Left lung (tissue), 10 donors: Measurements from ENCODE around the gene SLC35G2. TPM values are rescaled to one million over a fixed set of nuclear protein-coding genes. Genes with fewer than 3 reads are reported as not detected.
"Not testable (repeated sequence)": the region's sequence is repeated elsewhere in the genome, so short reads cannot be mapped to it uniquely, and the experiment has no call there.

Source experiments
- ATAC-seq: fragments of 200-7000 bp; cut with Tn5 transposase; one replicate; pipeline ENCODE4 v1.9.1; 2020; ENCODE audit warnings: moderate library complexity
- DNase-seq, 4 donors: peaks; one replicate each; pipeline ENCODE4 v3.0.0-alpha.2; 2013 to 2020
- H3K27ac ChIP-seq, 2 donors: fragments of 200-600 bp; sonication (generic) in 1 of 2; one replicate each; pipeline versions ENCODE4 v1.5.0 to v1.8.0; 2020 to 2021
- H3K27me3 ChIP-seq, 2 donors: fragments of 200-600 bp; sonication (generic) in 1 of 2; one replicate each; pipeline versions ENCODE4 v1.5.0 to v1.8.0; 2020 to 2021
- H3K36me3 ChIP-seq, 2 donors: fragments of 200-600 bp; sonication (generic) in 1 of 2; one replicate each; pipeline versions ENCODE4 v1.5.0 to v1.8.0; 2020 to 2021
- H3K4me1 ChIP-seq, 2 donors: fragments of 200-600 bp; one replicate each; pipeline ENCODE4 v1.8.0; 2021
- H3K4me3 ChIP-seq, 2 donors: fragments of 200-600 bp; sonication (generic) in 1 of 2; one replicate each; pipeline versions ENCODE4 v1.5.0 to v1.8.0; 2020 to 2021; ENCODE audit warnings: mild to moderate bottlenecking in 1 of 2
- H3K9me3 ChIP-seq, 2 donors: fragments of 200-600 bp; sonication (generic) in 1 of 2; one replicate each; pipeline versions ENCODE4 v1.5.0 to v1.8.0; 2020 to 2021
- intact Hi-C, 2 donors: fragments of 100-400 bp; cut with DNase I; formaldehyde crosslinking; loops; one replicate each; pipeline versions ENCODE4 v1.11.2 to v1.14.2; 2022
- polyA plus RNA-seq, 6 donors: library from polyadenylated mRNA; unstranded; fragments of 120-200 nt; gene quantifications; one replicate each; pipeline ENCODE4 v1.2.1, GENCODE V29; 2013; ENCODE audit not compliant: insufficient read length in 6 of 6
- total RNA-seq, 2 donors: library from RNA; stranded (reverse); fragmentation: NEBNext Ultra II Directional; extraction: Animal tissue kit (Norgen Biotek cat#: 25700); gene quantifications; one replicate each; pipeline ENCODE4 v1.2.1, GENCODE V29; 2021
- TF ChIP-seq, protein P1 (sequence below), 2 donors: fragments of 200-600 bp; sonication (generic) in 1 of 2; IDR thresholded peaks; one replicate each; pipeline versions ENCODE4 v1.5.0 to v1.8.0; 2021; ENCODE audit warnings: antibody characterized with exemption in 2 of 2
- donor health status: DM: no; HTN: yes; CAD: no.
- donor health status: DM: no; HTN: no; CAD: no.

The SLC35G2 gene
- total and polyA plus RNA-seq, 8 donors, result 4.1 to 5.9 (median 4.9) TPM

DNA sequence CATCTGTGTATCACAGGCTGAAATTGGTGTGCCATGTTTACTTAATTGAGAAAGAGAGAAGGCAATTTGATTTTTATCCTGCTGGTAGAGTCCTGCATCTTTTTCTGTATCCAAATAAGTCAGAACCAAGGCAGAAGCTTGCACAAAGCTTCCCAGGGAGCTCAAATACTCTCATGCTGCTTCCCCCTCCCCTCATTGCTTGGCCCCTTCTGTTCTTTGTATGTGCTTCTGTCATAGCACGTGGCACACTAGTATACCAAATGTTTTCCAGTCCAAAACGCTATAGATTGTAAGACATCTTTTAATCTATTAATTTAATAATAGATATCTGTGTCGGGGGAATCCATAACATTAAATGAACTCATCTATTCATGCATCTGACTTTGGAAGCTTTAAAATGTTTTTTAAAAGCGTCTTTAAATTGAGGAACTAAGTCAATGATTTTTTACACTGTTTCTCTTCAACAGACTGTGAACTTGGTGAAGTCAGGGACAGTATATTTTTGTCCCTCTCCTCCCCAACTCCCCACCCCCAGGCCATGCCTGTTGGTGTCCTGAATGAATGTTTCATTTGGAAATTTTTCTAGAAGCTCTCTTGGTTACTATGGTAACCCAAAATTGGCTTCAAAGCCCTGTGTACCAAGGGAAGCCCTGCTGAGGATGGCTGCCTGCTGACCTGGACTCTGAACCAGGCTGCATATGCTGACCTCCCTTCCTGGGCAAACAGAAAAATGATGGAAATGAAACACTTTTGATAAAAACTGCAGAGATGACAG lies 26.2 kb upstream of the SLC35G2 start:
- H3K4me1 ChIP-seq, result peaks cover 0 to under 1% of the 10 kb centered on the region in 2 donors
- DNase-seq, result no peak
- H3K27ac ChIP-seq, result no peak overlapping the region
- TF ChIP-seq, protein P1, sequence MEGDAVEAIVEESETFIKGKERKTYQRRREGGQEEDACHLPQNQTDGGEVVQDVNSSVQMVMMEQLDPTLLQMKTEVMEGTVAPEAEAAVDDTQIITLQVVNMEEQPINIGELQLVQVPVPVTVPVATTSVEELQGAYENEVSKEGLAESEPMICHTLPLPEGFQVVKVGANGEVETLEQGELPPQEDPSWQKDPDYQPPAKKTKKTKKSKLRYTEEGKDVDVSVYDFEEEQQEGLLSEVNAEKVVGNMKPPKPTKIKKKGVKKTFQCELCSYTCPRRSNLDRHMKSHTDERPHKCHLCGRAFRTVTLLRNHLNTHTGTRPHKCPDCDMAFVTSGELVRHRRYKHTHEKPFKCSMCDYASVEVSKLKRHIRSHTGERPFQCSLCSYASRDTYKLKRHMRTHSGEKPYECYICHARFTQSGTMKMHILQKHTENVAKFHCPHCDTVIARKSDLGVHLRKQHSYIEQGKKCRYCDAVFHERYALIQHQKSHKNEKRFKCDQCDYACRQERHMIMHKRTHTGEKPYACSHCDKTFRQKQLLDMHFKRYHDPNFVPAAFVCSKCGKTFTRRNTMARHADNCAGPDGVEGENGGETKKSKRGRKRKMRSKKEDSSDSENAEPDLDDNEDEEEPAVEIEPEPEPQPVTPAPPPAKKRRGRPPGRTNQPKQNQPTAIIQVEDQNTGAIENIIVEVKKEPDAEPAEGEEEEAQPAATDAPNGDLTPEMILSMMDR (IDR thresholded peaks at IDR 0.05), result no peak
- no peak overlapping the region for H3K4me3 ChIP-seq
- H3K36me3 ChIP-seq, result no peaks in the 10 kb centered on the region
- no peaks in the 10 kb centered on the region for H3K27me3 ChIP-seq
- intact Hi-C loops, result no loop called here
- H3K9me3 ChIP-seq, result no peaks in the 10 kb centered on the region
- no peak for ATAC-seq

DNA sequence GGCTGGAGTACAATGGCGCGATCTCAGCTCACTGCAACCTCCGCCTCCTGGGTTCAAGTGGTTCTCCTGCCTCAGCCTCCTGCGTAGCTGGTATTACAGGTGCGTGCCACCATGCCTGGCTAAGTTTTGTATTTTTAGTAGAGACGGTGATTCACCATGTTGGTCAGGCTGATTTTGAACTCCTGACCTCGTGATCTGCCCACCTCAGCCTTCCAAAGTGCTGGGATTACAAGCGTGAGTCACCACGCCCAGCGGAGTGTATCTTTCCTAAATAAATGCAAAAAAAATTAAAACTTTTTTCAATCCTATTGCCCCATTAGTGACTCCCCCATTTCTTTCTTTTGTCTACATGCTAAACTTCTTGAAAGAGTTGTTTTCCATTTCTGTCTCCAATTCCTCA lies 17.8 kb upstream of the SLC35G2 start:
- peaks cover 0 to 11% of the 10 kb centered on the region in 2 donors for H3K4me1 ChIP-seq
- DNase-seq, H3K4me3 ChIP-seq, intact Hi-C loops, H3K36me3 ChIP-seq, H3K27me3 ChIP-seq, H3K9me3 ChIP-seq, H3K27ac ChIP-seq, ATAC-seq: not testable (repeated sequence)

DNA sequence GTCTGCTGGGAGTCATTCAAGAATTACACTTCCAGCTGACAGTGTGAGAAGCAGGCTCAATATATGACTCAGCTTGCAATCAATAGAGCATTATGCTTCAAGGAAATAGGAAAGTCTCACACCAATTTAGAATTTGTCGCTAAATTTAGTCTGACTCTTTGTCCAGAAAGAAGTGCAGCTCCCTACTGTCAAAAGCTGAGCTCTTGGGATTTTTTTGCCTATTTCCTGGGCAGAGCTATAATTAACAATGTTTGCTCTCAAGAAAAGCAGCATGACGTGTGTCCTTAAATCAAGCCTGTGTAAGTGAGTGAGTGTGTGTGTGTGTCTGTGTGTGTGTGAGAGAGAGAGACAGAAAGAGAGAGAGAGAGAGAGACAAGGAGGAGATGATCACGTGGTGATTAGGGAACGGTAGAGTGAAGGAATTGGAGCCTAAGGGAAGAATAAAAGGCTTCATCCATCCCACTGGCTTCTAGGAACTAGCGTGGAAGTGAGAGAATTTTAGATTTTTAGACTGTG lies 16.4 kb upstream of the SLC35G2 start:
- intact Hi-C loops, result no loop called here
- H3K27ac ChIP-seq, result peak overlapping the region in 1 of 2 donors; percentile 10
- H3K4me3 ChIP-seq, result no peak overlapping the region
- TF ChIP-seq, protein P1 (IDR thresholded peaks at IDR 0.05), result no peak
- no peaks in the 10 kb centered on the region for H3K27me3 ChIP-seq
- no peaks in the 10 kb centered on the region for H3K36me3 ChIP-seq
- no peak for DNase-seq
- peaks cover 0 to 11% of the 10 kb centered on the region in 2 donors for H3K4me1 ChIP-seq
- H3K9me3 ChIP-seq, result no peaks in the 10 kb centered on the region
- ATAC-seq, result peak; percentile 89

DNA sequence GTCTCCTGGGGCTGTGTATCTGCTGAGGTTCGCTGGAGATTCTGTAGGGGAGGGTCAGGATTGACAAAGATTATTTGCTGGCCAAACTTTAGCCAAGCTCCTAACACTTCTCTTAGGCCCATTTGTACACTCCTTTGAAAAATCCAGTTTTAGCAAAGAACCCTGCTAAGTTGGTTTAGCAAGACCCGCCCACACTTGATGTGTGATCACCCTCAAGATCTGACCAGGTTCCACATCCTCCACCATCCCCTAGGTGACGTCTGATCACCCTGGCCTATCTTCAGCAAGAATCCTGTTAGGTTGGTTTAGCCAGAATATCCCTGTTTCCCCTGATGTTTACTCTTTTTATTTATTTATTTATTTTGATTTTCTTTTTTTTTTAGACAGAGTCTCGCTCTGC lies 14.8 kb upstream of the SLC35G2 start:
- no peak overlapping the region for H3K4me3 ChIP-seq
- DNase-seq (no peak), ATAC-seq (no peak)
- no peaks in the 10 kb centered on the region for H3K36me3 ChIP-seq
- no peak overlapping the region for H3K27ac ChIP-seq
- TF ChIP-seq, protein P1 (IDR thresholded peaks at IDR 0.05), result no peak
- H3K4me1 ChIP-seq, result peaks cover 0 to 11% of the 10 kb centered on the region in 2 donors
- no peaks in the 10 kb centered on the region for H3K27me3 ChIP-seq
- intact Hi-C loops, result no loop called here
- no peaks in the 10 kb centered on the region for H3K9me3 ChIP-seq

DNA sequence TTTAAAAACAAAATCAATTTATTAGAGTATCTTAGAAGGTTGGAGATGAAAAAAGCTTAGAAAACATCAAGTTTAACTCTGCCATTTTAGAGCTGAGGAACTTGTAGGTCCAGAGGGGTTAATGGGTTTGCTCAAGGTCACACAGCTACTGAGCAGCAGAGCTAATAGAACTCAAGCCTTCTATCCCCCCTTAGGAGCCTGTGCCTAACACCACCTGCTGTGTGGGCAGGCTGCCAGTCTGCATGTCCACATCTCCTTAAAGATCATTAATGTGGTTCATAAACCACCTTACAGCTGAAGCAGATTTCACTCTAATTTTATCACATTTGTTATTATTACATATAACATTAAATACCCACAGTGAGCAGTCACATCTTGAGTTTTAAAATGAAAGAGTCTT lies 14.1 kb upstream of the SLC35G2 start:
- intact Hi-C loops, result no loop called here
- Histone ChIP-seq H3K27ac (no peak overlapping the region), H3K27me3 (no peaks in the 10 kb centered on the region), H3K36me3 (no peaks in the 10 kb centered on the region), H3K4me3 (no peak overlapping the region), H3K9me3 (no peaks in the 10 kb centered on the region), H3K4me1 (peaks cover 0 to 11% of the 10 kb centered on the region in 2 donors)
- DNase-seq (no peak), ATAC-seq (no peak)
- TF ChIP-seq, protein P1 (IDR thresholded peaks at IDR 0.05), result no peak
